C4-2B (cell line): ENCODE results near the gene HID1.

ENCODE experiments used
- CTCF ChIP-seq: fragments of 450-650 bp; conservative IDR thresholded peaks from 2 replicates; pipeline ENCODE4 v1.5.1; 2017; ENCODE audit warnings: mild to moderate bottlenecking
- ZFX ChIP-seq: fragments of 450-650 bp; IDR thresholded peaks from 2 replicates; pipeline ENCODE4 v1.6.1; 2017

- no peak for TF ChIP-seq CTCF
- no peak for TF ChIP-seq ZFX
Measured at GRCh38 chr17:74994440-74994839, 21.9 kb upstream of the HID1 start.
